CD4-positive, alpha-beta T cell (primary cell): ENCODE measurements around the gene FCGBP. TPM values are rescaled to one million over a fixed set of nuclear protein-coding genes. Genes with fewer than 3 reads are reported as not detected.
"Not testable (repeated sequence)": the region's sequence is repeated elsewhere in the genome, so short reads cannot be mapped to it uniquely, and the experiment has no call there.

Source experiments
- ATAC-seq: fragments of 200-7000 bp; cut with Tn5 transposase; one replicate; pipeline ENCODE4 v1.10.0; 2022; ENCODE audit warnings: mild to moderate bottlenecking; ENCODE audit not compliant: poor library complexity
- CTCF ChIA-PET: fragments of 350-600 bp; sonication (Branson Sonifier 250); formaldehyde crosslinking; loops from one replicate; lab custom pipeline; 2021; ENCODE audit warnings: antibody characterized with exemption, inconsistent platforms; lab: Charles Lee
- POLR2A ChIA-PET: fragments of 350-600 bp; sonication (Branson Sonifier 250); formaldehyde crosslinking; loops from one replicate; lab custom pipeline; 2021; ENCODE audit warnings: antibody characterized with exemption, inconsistent platforms; lab: Charles Lee
- DNase-seq, 14 experiments: peaks; one replicate each; pipeline ENCODE4 v3.0.0-alpha.2; 2013 to 2020; ENCODE audit warnings: mixed read lengths in 2 of 14
- H3K27ac ChIP-seq, 2 donors: one replicate each; pipeline versions ENCODE4 v1.5.1 to v1.7.0; 2013; ENCODE audit warnings: low read length in 2 of 2, low read depth in 1 of 2, mild to moderate bottlenecking in 1 of 2
- H3K27me3 ChIP-seq, 2 experiments: 1 replicate in 1 of 2; 2 replicates in 1 of 2; pipeline versions ENCODE4 v1.6.1 to v1.7.0; 2013; ENCODE audit warnings: low read length in 2 of 2, control low read depth in 1 of 2, mild to moderate bottlenecking in 1 of 2, moderate library complexity in 1 of 2; ENCODE audit not compliant: insufficient read depth in 2 of 2, control insufficient read depth in 1 of 2
- H3K36me3 ChIP-seq: one replicate; pipeline ENCODE4 v1.6.1; 2013; ENCODE audit warnings: low read length, control low read depth; ENCODE audit not compliant: insufficient read depth
- H3K4me1 ChIP-seq: one replicate; pipeline ENCODE4 v1.6.1; 2013; ENCODE audit warnings: low read length, control low read depth; ENCODE audit not compliant: insufficient read depth
- H3K4me3 ChIP-seq: one replicate; pipeline ENCODE4 v1.5.1; 2013; ENCODE audit warnings: mild to moderate bottlenecking, low read length, moderate library complexity
- H3K9me3 ChIP-seq, 2 experiments: 1 replicate in 1 of 2; 2 replicates in 1 of 2; pipeline versions ENCODE4 v1.6.1 to v1.7.0; 2013; ENCODE audit warnings: low read length in 2 of 2, mild to moderate bottlenecking in 2 of 2, control low read depth in 1 of 2, moderate library complexity in 1 of 2; ENCODE audit not compliant: control insufficient read depth in 1 of 2, insufficient read depth in 1 of 2
- H3K27ac Mint-ChIP-seq: one replicate; pipeline ENCODE4 v1.8.0; 2020; ENCODE audit warnings: mixed read lengths
- H3K27me3 Mint-ChIP-seq: one replicate; pipeline ENCODE4 v1.8.0; 2021; ENCODE audit warnings: mixed read lengths
- H3K36me3 Mint-ChIP-seq: one replicate; pipeline ENCODE4 v1.8.0; 2021; ENCODE audit warnings: low read depth, mixed read lengths
- H3K4me1 Mint-ChIP-seq: one replicate; pipeline ENCODE4 v1.8.0; 2021; ENCODE audit warnings: low read depth, mixed read lengths
- H3K4me3 Mint-ChIP-seq: one replicate; pipeline ENCODE4 v1.8.0; 2020; ENCODE audit warnings: mild to moderate bottlenecking, mixed read lengths
- H3K9me3 Mint-ChIP-seq: one replicate; pipeline ENCODE4 v1.8.0; 2020; ENCODE audit warnings: mixed read lengths
- intact Hi-C, 2 experiments: fragments of 100-400 bp; cut with DNase I in 1 of 2; cut with micrococcal nuclease in 1 of 2; formaldehyde crosslinking; loops; one replicate each; pipeline versions ENCODE4 v1.15.1 to v1.9.0; 2023 to 2025; cut with DNase I, micrococcal nuclease
- total RNA-seq, 174 experiments: library from RNA in 2 of 174; stranded (reverse) in 2 of 174; gene quantifications; one replicate each; pipeline ENCODE4 v1.2.3 and lab custom pipeline; 2021 to 2026

Gene FCGBP
- total RNA-seq, 2 experiments from 2014 or later = 16.3 to 19.1 TPM

GRCh38 chr19:39884721-39885120, 49.7 kb downstream of the FCGBP start:
- H3K4me1 Mint-ChIP-seq, H3K27ac ChIP-seq, H3K4me3 Mint-ChIP-seq, ATAC-seq, H3K9me3 ChIP-seq, H3K27ac Mint-ChIP-seq, H3K27me3 Mint-ChIP-seq, intact Hi-C loops, H3K36me3 Mint-ChIP-seq, H3K27me3 ChIP-seq, H3K4me1 ChIP-seq, H3K36me3 ChIP-seq, H3K9me3 Mint-ChIP-seq, CTCF ChIA-PET, DNase-seq, H3K4me3 ChIP-seq, POLR2A ChIA-PET: not testable (repeated sequence)

Other genes starting within 250 kb of the FCGBP start
- not detected for gene LGALS14, start 230.2 kb downstream of the FCGBP start, total RNA-seq
- not detected for gene CLC, start 196.6 kb downstream of the FCGBP start, total RNA-seq
- gene LEUTX, start 155.8 kb downstream of the FCGBP start, total RNA-seq = not detected
- gene DYRK1B, start 100.5 kb downstream of the FCGBP start, total RNA-seq = 10 to 100 TPM; 18.9 to 19.4 TPM
- gene FBL, start 88.3 kb downstream of the FCGBP start, total RNA-seq = 100 to 1,000 TPM; 267 to 287 TPM
- 10 to 100 TPM; 61.3 to 67.4 TPM for gene PSMC4, start 36.5 kb upstream of the FCGBP start, total RNA-seq
- 1 to 10 TPM; 2.4 to 3.8 TPM for gene ZNF546, start 62.4 kb upstream of the FCGBP start, total RNA-seq
- 10 to 100 TPM; 11.8 to 12.0 TPM for gene ZNF780B, start 121.6 kb upstream of the FCGBP start, total RNA-seq
- 10 to 100 TPM in 1 of 2 experiments, 1 to 10 TPM in 1; 9.7 to 10.6 TPM for gene ZNF780A, start 156.3 kb upstream of the FCGBP start, total RNA-seq